Vagina (tissue), 2 donors: Measurements from ENCODE around the gene FNDC11.

Experiments
- CTCF ChIP-seq, 3 experiments: fragments of 450-650 bp in 2 of 3; fragments of 200-600 bp in 1 of 3; sonication (generic) in 1 of 3; IDR thresholded peaks; one replicate each; pipeline ENCODE4 v1.5.1; 2017 to 2019; ENCODE audit warnings: antibody characterized with exemption in 3 of 3, mild to moderate bottlenecking in 2 of 3, moderate library complexity in 2 of 3
- POLR2A ChIP-seq, 2 donors: fragments of 450-650 bp; IDR thresholded peaks; one replicate each; pipeline ENCODE4 v1.6.1; 2017; ENCODE audit warnings: antibody characterized with exemption in 2 of 2, mild to moderate bottlenecking in 2 of 2, moderate library complexity in 2 of 2

DNA sequence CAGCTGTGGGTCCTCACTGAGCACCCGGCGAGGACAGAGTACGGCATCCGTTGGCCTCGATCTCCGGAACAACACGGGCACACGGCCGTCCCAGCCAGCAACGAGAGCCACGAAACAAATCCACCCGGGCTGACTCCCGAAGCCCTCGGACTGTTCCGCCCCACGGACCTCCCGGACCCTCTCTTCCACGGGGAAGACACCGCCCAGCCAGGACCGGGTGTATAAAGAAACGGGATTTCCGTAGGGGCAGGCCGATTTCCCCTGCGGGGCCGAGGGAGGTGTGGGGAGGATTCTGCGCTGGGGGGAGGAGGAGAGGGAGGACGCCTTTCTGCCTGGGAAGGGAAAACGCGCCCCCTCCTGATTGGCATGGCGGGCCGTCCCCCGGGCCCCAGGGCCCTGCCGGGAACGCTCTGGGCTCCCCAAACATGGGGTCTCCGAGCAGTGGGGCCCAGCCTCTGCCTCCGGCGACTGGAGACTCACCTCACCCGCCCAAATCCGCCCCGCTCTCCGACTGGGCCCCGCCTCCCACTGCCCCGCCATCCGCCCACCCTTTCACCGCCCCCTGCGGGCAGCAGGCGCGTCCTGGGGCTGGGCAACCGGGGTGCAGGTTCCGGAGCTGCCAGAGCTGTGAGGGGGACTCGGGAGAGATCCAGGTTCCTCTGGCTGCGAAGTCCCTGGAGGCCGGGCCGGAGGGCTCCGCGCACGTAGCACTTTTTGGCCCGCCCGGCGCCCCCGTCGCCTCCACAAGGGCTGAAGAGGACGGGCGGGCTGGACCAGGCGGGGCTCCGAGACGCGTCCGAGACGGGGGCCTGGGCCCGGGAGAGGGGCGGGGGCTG lies 34.1 kb upstream of the FNDC11 start:
- TF ChIP-seq POLR2A (IDR thresholded peaks at IDR 0.05) = no peak
- TF ChIP-seq CTCF (IDR thresholded peaks at IDR 0.05) = no peak
